Loucy (cell line): ENCODE results near the gene TET2.

Experiments used
- CTCF ChIP-seq: fragments of 200-600 bp; sonication (generic); conservative IDR thresholded peaks from 2 replicates; pipeline ENCODE4 v1.5.1; 2014; ENCODE audit warnings: mild to moderate bottlenecking, antibody characterized with exemption, low read length
- EZH2phosphoT487 ChIP-seq: fragments of 200-600 bp; IDR thresholded peaks from 2 replicates; pipeline ENCODE4 v1.6.1; 2018; ENCODE audit warnings: antibody characterized with exemption, mild to moderate bottlenecking, moderate library complexity, borderline replicate concordance

GRCh38 chr4:105181259-105181658, 34.6 kb downstream of the TET2 start:
- no peak for TF ChIP-seq CTCF
- TF ChIP-seq EZH2phosphoT487 = no peak
